Activated T-cell treated with anti-CD3 and anti-CD28 coated beads, Interleukin-2, amount 50 U/mL, for 4 hours (primary cell): ENCODE data around the gene L3MBTL3. TPM values are rescaled to one million over a fixed set of nuclear protein-coding genes. Genes with fewer than 3 reads are reported as not detected.
"Not testable (repeated sequence)": the region's sequence is repeated elsewhere in the genome, so short reads cannot be mapped to it uniquely, and the experiment has no call there.

ENCODE experiments used
- ATAC-seq, 2 donors: fragments of 200-7000 bp; cut with Tn5 transposase; one replicate each; pipeline ENCODE4 v1.10.0; 2021
- DNase-seq: peaks from one replicate; pipeline ENCODE4 v3.0.0-alpha.2; 2020
- H3K27me3 Mint-ChIP-seq: one replicate; pipeline ENCODE4 v1.8.0; 2021; ENCODE audit warnings: low read depth, mixed read lengths
- H3K36me3 Mint-ChIP-seq: one replicate; pipeline ENCODE4 v1.8.0; 2022; ENCODE audit warnings: mixed read lengths; ENCODE audit not compliant: insufficient read depth
- H3K4me1 Mint-ChIP-seq: one replicate; pipeline ENCODE4 v1.8.0; 2021; ENCODE audit warnings: low read depth, mixed read lengths
- H3K4me3 Mint-ChIP-seq: one replicate; pipeline ENCODE4 v1.8.0; 2021; ENCODE audit warnings: mild to moderate bottlenecking, moderate library complexity, mixed read lengths
- H3K9me3 Mint-ChIP-seq: one replicate; pipeline ENCODE4 v1.8.0; 2021; ENCODE audit warnings: mixed read lengths
- total RNA-seq, 3 donors: library from RNA; stranded (reverse); gene quantifications; one replicate each; pipeline ENCODE4 v1.2.1, GENCODE V29; 2021

Gene L3MBTL3
- total RNA-seq, 3 donors from 2014 or later = 10.0 to 13.5 (median 11.8) TPM

GRCh38 chr6:130152908-130153510 is 134.6 kb downstream of the L3MBTL3 start:
- DNase-seq (no peak), ATAC-seq (no peak)
- H3K27me3 Mint-ChIP-seq = no peaks in the 10 kb centered on the region
- no peaks in the 10 kb centered on the region for H3K4me1 Mint-ChIP-seq
- no peaks in the 10 kb centered on the region for H3K9me3 Mint-ChIP-seq
- no peak overlapping the region for H3K4me3 Mint-ChIP-seq
- H3K36me3 Mint-ChIP-seq = peaks cover 23% of the 10 kb centered on the region

GRCh38 chr6:130156908-130157307 is 138.5 kb downstream of the L3MBTL3 start:
- H3K36me3 Mint-ChIP-seq = peaks cover 19% of the 10 kb centered on the region
- H3K27me3 Mint-ChIP-seq = no peaks in the 10 kb centered on the region
- peaks cover 4% of the 10 kb centered on the region for H3K9me3 Mint-ChIP-seq
- ATAC-seq = no peak
- DNase-seq = no peak
- H3K4me1 Mint-ChIP-seq = no peaks in the 10 kb centered on the region
- H3K4me3 Mint-ChIP-seq = no peak overlapping the region

GRCh38 chr6:130158056-130158455 is 139.7 kb downstream of the L3MBTL3 start:
- Mint-ChIP-seq H3K4me1 (no peaks in the 10 kb centered on the region), H3K4me3 (no peak overlapping the region), H3K9me3 (peaks cover 4% of the 10 kb centered on the region), H3K36me3 (peaks cover 19% of the 10 kb centered on the region), H3K27me3 (no peaks in the 10 kb centered on the region)
- DNase-seq = no peak
- ATAC-seq = no peak

GRCh38 chr6:130158548-130158947 is 140.2 kb downstream of the L3MBTL3 start:
- no peak for ATAC-seq
- peaks cover 19% of the 10 kb centered on the region for H3K36me3 Mint-ChIP-seq
- H3K9me3 Mint-ChIP-seq = peaks cover 4% of the 10 kb centered on the region
- no peaks in the 10 kb centered on the region for H3K27me3 Mint-ChIP-seq
- no peaks in the 10 kb centered on the region for H3K4me1 Mint-ChIP-seq
- DNase-seq = no peak
- no peak overlapping the region for H3K4me3 Mint-ChIP-seq

- peaks cover 8% of the 10 kb centered on the region for H3K9me3 Mint-ChIP-seq
- H3K27me3 Mint-ChIP-seq = no peaks in the 10 kb centered on the region
- H3K36me3 Mint-ChIP-seq = peaks cover 26% of the 10 kb centered on the region
- H3K4me3 Mint-ChIP-seq = no peak overlapping the region
- peaks cover 2% of the 10 kb centered on the region for H3K4me1 Mint-ChIP-seq
- DNase-seq = no peak
- no peak for ATAC-seq
Observed at GRCh38 chr6:130159956-130160355, 141.6 kb downstream of the L3MBTL3 start.

- Mint-ChIP-seq H3K9me3 (peaks cover 12% of the 10 kb centered on the region), H3K36me3 (peaks cover 35% of the 10 kb centered on the region), H3K27me3 (no peaks in the 10 kb centered on the region), H3K4me3 (no peak overlapping the region), H3K4me1 (peaks cover 9% of the 10 kb centered on the region)
- DNase-seq = no peak
- no peak for ATAC-seq
Observed at GRCh38 chr6:130161683-130162404, 143.5 kb downstream of the L3MBTL3 start.

GRCh38 chr6:130162421-130162820 is 144.0 kb downstream of the L3MBTL3 start:
- no peak overlapping the region for H3K4me3 Mint-ChIP-seq
- peaks cover 36% of the 10 kb centered on the region for H3K36me3 Mint-ChIP-seq
- H3K9me3 Mint-ChIP-seq = peaks cover 12% of the 10 kb centered on the region
- peaks cover 9% of the 10 kb centered on the region for H3K4me1 Mint-ChIP-seq
- H3K27me3 Mint-ChIP-seq = no peaks in the 10 kb centered on the region
- ATAC-seq (no peak), DNase-seq (no peak)

- H3K27me3 Mint-ChIP-seq = no peaks in the 10 kb centered on the region
- DNase-seq (no peak), ATAC-seq (no peak)
- H3K9me3 Mint-ChIP-seq = peaks cover 12% of the 10 kb centered on the region
- H3K4me3 Mint-ChIP-seq = no peak overlapping the region
- peaks cover 9% of the 10 kb centered on the region for H3K4me1 Mint-ChIP-seq
- peaks cover 36% of the 10 kb centered on the region for H3K36me3 Mint-ChIP-seq
Observed at GRCh38 chr6:130163266-130163665, 144.9 kb downstream of the L3MBTL3 start.

- Mint-ChIP-seq H3K4me1 (peaks cover 9% of the 10 kb centered on the region), H3K27me3 (no peaks in the 10 kb centered on the region), H3K9me3 (peaks cover 12% of the 10 kb centered on the region), H3K4me3 (no peak overlapping the region), H3K36me3 (peaks cover 29% of the 10 kb centered on the region)
- DNase-seq = no peak
- ATAC-seq = no peak
Observed at GRCh38 chr6:130164251-130164650, 145.9 kb downstream of the L3MBTL3 start.

- Mint-ChIP-seq H3K36me3 (peaks cover 35% of the 10 kb centered on the region), H3K27me3 (no peaks in the 10 kb centered on the region), H3K9me3 (peaks cover 31% of the 10 kb centered on the region), H3K4me3 (no peak overlapping the region), H3K4me1 (peaks cover 9% of the 10 kb centered on the region)
- ATAC-seq (no peak), DNase-seq (no peak)
Observed at GRCh38 chr6:130167655-130168054, 149.3 kb downstream of the L3MBTL3 start.

- Mint-ChIP-seq H3K36me3 (peaks cover 36% of the 10 kb centered on the region), H3K9me3 (peaks cover 29% of the 10 kb centered on the region)
- H3K4me3 Mint-ChIP-seq, H3K27me3 Mint-ChIP-seq, H3K4me1 Mint-ChIP-seq, DNase-seq, ATAC-seq: not testable (repeated sequence)
Observed at GRCh38 chr6:130170160-130170559, 151.8 kb downstream of the L3MBTL3 start.

GRCh38 chr6:130173377-130174004 is 155.1 kb downstream of the L3MBTL3 start:
- H3K27me3 Mint-ChIP-seq, H3K4me1 Mint-ChIP-seq, DNase-seq, ATAC-seq, H3K4me3 Mint-ChIP-seq: not testable (repeated sequence)
- H3K9me3 Mint-ChIP-seq = peaks cover 27% of the 10 kb centered on the region
- peaks cover 39% of the 10 kb centered on the region for H3K36me3 Mint-ChIP-seq

- ATAC-seq (no peak), DNase-seq (no peak)
- Mint-ChIP-seq H3K27me3 (no peaks in the 10 kb centered on the region), H3K9me3 (peaks cover 16% of the 10 kb centered on the region), H3K36me3 (peaks cover 52% of the 10 kb centered on the region), H3K4me1 (peaks cover 4% of the 10 kb centered on the region), H3K4me3 (no peak overlapping the region)
Observed at GRCh38 chr6:130176378-130176777, 158.0 kb downstream of the L3MBTL3 start.

GRCh38 chr6:130178692-130179091 is 160.3 kb downstream of the L3MBTL3 start:
- Mint-ChIP-seq H3K27me3 (no peaks in the 10 kb centered on the region), H3K9me3 (no peaks in the 10 kb centered on the region), H3K4me3 (no peak overlapping the region), H3K4me1 (peaks cover 10% of the 10 kb centered on the region), H3K36me3 (peaks cover 42% of the 10 kb centered on the region)
- DNase-seq (no peak), ATAC-seq (no peak)

GRCh38 chr6:130182466-130182865 is 164.1 kb downstream of the L3MBTL3 start:
- Mint-ChIP-seq H3K36me3 (peaks cover 30% of the 10 kb centered on the region), H3K4me1 (peaks cover 34% of the 10 kb centered on the region), H3K9me3 (no peaks in the 10 kb centered on the region), H3K27me3 (no peaks in the 10 kb centered on the region), H3K4me3 (no peak overlapping the region)
- DNase-seq = no peak
- ATAC-seq = no peak
